Measurements from ENCODE around the gene GALNT10.

GALNT10 gene

DNA sequence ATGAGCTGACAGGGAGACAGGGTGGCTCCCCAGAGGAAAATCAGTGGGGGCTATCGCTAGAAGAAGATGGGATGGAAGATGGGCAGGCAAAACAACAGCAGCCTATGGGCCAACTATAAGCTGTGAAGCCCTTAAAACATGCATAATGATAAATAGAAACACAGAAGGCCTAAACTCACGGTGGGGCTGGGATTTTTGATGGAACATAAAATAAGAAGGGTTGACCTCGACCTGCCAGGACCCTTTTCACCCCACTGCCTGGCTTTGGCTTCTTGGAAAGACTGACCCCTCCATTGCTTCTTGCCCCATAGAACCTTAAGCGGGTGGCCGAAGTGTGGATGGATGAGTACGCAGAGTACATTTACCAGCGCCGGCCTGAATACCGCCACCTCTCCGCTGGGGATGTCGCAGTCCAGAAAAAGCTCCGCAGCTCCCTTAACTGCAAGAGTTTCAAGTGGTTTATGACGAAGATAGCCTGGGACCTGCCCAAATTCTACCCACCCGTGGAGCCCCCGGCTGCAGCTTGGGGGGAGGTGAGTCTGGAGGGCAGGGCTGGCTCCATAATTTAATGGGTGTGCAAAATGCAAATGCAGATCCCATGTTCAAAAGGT lies 218.8 kb downstream of the GALNT10 start:
- TF ChIP-seq, protein P1, sequence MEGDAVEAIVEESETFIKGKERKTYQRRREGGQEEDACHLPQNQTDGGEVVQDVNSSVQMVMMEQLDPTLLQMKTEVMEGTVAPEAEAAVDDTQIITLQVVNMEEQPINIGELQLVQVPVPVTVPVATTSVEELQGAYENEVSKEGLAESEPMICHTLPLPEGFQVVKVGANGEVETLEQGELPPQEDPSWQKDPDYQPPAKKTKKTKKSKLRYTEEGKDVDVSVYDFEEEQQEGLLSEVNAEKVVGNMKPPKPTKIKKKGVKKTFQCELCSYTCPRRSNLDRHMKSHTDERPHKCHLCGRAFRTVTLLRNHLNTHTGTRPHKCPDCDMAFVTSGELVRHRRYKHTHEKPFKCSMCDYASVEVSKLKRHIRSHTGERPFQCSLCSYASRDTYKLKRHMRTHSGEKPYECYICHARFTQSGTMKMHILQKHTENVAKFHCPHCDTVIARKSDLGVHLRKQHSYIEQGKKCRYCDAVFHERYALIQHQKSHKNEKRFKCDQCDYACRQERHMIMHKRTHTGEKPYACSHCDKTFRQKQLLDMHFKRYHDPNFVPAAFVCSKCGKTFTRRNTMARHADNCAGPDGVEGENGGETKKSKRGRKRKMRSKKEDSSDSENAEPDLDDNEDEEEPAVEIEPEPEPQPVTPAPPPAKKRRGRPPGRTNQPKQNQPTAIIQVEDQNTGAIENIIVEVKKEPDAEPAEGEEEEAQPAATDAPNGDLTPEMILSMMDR (IDR thresholded peaks at IDR 0.05; ENCODE audit: extremely low read depth, insufficient read depth, missing control alignments) = no peak

DNA sequence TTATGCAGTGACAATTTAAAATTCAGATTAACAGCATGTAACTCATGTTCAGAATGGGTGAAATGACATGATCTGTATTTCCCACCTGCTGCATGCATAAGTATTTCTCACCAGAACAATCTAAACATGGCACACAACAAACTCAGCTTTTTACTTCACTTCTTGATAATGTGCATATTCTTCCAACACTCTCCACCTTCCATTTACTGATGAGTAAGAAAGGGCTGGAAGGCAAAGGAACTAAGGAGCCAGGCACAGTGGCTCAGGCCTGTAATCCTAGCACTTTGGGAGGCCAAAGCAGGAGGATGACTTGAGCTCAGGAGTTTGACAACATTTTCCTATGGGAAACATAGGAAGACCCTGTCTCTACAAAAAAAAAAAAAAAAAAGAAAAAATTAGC lies 219.5 kb downstream of the GALNT10 start:
- DNase-seq (ENCODE audit: low spot score) = no peak
- in situ Hi-C loops (cut with MboI; ENCODE audit: low pct_unique_long_range_greater_than_20kb, low sequenced_read_pairs, unreplicated experiment) = loop anchor here (10.0 kb wide), 1 partner anchor 345 kb away; no protein-coding TSS in a partner anchor
- TF ChIP-seq, protein P1 (IDR thresholded peaks at IDR 0.05; ENCODE audit: extremely low read depth, insufficient read depth, missing control alignments) = no peak

More for the DNA sequence above, 218.8 kb downstream of the GALNT10 start:
- in situ Hi-C loops (cut with MboI; ENCODE audit: low pct_unique_long_range_greater_than_20kb, low sequenced_read_pairs, unreplicated experiment) = no loop called here
- DNase-seq (ENCODE audit: low spot score) = no peak

DNA sequence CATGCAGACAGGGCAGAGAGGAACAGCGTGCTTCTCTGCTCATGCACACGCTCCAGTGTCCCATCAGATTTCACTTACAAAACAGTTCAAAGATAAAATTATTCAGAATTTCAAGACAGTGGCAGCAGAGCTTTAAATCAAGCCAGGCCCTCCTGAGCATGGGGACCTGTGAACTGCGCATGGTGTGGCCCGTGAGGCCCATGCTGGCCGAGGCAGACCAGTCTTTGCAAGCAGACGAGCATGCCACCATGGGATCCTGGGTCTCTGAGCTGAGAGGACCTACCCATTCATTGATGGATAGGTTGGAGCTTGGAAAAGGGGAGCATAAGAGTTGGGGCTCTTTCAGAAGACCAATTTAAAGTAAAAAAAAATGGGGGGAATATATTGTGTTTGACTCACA lies 220.3 kb downstream of the GALNT10 start:
- TF ChIP-seq, protein P1 (IDR thresholded peaks at IDR 0.05; ENCODE audit: extremely low read depth, insufficient read depth, missing control alignments) = no peak
- in situ Hi-C loops (cut with MboI; ENCODE audit: low pct_unique_long_range_greater_than_20kb, low sequenced_read_pairs, unreplicated experiment) = loop anchor here (10.0 kb wide), 1 partner anchor 346 kb away; no protein-coding TSS in a partner anchor
- no peak for DNase-seq (ENCODE audit: low spot score)

DNA sequence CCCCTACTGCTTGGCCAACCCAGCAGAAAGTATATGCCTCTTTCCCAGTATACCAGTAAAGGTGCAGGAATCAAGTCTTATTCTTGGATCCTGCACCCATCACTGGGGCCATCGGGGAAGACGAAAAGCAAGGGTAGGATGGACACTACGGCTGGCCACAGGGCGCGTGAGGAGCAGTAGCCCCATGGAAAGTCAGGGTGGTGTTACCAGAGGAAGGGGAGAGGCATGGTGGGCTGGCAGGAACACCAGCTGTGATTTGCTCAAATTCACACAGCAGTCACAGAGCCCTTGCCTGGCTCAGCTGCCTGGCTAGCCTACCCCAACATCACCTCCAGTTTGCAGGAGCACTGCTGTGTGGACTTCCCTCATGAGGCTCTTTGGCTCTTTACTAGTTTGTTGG lies 220.8 kb downstream of the GALNT10 start:
- in situ Hi-C loops (cut with MboI; ENCODE audit: low pct_unique_long_range_greater_than_20kb, low sequenced_read_pairs, unreplicated experiment) = loop anchor here (10.0 kb wide), 1 partner anchor 347 kb away; no protein-coding TSS in a partner anchor
- TF ChIP-seq, protein P1 (IDR thresholded peaks at IDR 0.05; ENCODE audit: extremely low read depth, insufficient read depth, missing control alignments) = no peak
- DNase-seq (ENCODE audit: low spot score) = no peak

DNA sequence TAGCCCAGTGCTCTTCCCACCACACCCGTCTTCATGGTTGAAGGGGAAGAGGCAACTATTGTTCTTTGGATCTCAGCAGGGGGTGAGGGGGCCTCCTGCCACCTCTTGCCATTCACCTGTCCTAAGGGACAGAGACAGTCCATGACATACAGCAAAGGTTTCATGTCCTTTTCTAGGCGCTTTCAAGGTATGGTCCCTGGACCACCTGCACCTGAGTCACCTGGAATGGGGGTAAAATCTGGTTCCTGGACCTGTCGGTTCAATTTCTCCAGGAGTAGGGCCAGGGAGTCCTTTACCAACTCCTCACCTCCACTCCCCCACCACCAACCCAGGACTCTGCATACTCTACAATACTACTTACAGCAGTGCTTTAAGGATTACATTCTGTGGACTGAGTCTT lies 221.8 kb downstream of the GALNT10 start:
- DNase-seq (ENCODE audit: low spot score) = no peak
- in situ Hi-C loops (cut with MboI; ENCODE audit: low pct_unique_long_range_greater_than_20kb, low sequenced_read_pairs, unreplicated experiment) = loop anchor here (10.0 kb wide), 1 partner anchor 348 kb away; no protein-coding TSS in a partner anchor
- TF ChIP-seq, protein P1 (IDR thresholded peaks at IDR 0.05; ENCODE audit: extremely low read depth, insufficient read depth, missing control alignments) = no peak

DNA sequence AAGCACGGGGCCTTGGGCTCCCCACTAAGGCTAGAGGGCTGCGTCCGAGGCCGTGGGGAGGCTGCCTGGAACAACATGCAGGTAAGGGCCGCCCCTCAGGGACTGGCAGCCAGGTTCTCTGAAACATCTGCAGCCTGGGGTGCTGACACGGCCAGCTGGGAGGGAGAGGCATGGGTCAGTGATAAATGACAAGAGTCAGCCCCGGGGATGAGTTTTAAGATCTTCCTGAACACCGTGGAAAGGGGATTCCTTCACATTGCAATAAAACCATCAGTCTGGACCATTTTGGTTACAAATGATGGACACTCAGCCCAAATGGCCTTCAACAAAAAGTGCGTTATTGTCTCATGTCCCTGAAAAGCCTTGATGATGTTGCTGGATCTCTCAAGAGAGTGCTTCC lies 222.4 kb downstream of the GALNT10 start:
- no peak for DNase-seq (ENCODE audit: low spot score)
- TF ChIP-seq, protein P1 (IDR thresholded peaks at IDR 0.05; ENCODE audit: extremely low read depth, insufficient read depth, missing control alignments) = no peak
- in situ Hi-C loops (cut with MboI; ENCODE audit: low pct_unique_long_range_greater_than_20kb, low sequenced_read_pairs, unreplicated experiment) = loop anchor here (10.0 kb wide), 1 partner anchor 348 kb away; no protein-coding TSS in a partner anchor

Data from GM13977 (cell line).